Gastroesophageal sphincter (tissue), 4 donors: ENCODE measurements around the gene PPP1R37. TPM values are rescaled to one million over a fixed set of nuclear protein-coding genes. Genes with fewer than 3 reads are reported as not detected.

ENCODE experiments used
- ATAC-seq: fragments of 150-250 bp; one replicate; pipeline ENCODE4 v1.9.1; 2016; ENCODE audit warnings: mild to moderate bottlenecking, moderate library complexity
- H3K27ac ChIP-seq, 4 donors: fragments of 200-600 bp; sonication (generic) in 3 of 4; 1 replicate in 3 of 4; 2 replicates in 1 of 4; pipeline ENCODE4 v1.5.1; 2016 to 2019
- H3K27me3 ChIP-seq: fragments of 200-600 bp; sonication (generic); one replicate; pipeline ENCODE4 v1.5.1; 2019
- H3K36me3 ChIP-seq, 2 donors: fragments of 200-600 bp; sonication (generic); one replicate each; pipeline ENCODE4 v1.5.1; 2019; ENCODE audit warnings: control low read depth in 1 of 2
- H3K4me1 ChIP-seq, 3 donors: fragments of 200-600 bp; sonication (generic); 1 replicate in 2 of 3; 2 replicates in 1 of 3; pipeline ENCODE4 v1.5.1; 2016 to 2019; ENCODE audit warnings: control low read depth in 2 of 3
- H3K4me3 ChIP-seq, 2 donors: fragments of 200-600 bp; sonication (generic); one replicate each; pipeline ENCODE4 v1.5.1; 2019; ENCODE audit warnings: mild to moderate bottlenecking in 1 of 2, moderate library complexity in 1 of 2
- H3K9me3 ChIP-seq, 3 donors: fragments of 200-600 bp; sonication (generic); one replicate each; pipeline ENCODE4 v1.5.1; 2017 to 2019; ENCODE audit warnings: control low read depth in 2 of 3
- EP300 ChIP-seq: sonication (generic); formaldehyde crosslinking; IDR thresholded peaks from one replicate; pipeline ENCODE4 v1.6.1; 2017; ENCODE audit warnings: antibody characterized with exemption, mild to moderate bottlenecking
- POLR2A ChIP-seq, 2 donors: fragments of 450-650 bp; IDR thresholded peaks; one replicate each; pipeline ENCODE4 v1.6.1; 2017; ENCODE audit warnings: antibody characterized with exemption in 2 of 2, mild to moderate bottlenecking in 2 of 2, moderate library complexity in 1 of 2
- POLR2AphosphoS5 ChIP-seq: sonication (generic); formaldehyde crosslinking; IDR thresholded peaks from one replicate; pipeline ENCODE4 v1.6.1; 2017; ENCODE audit warnings: antibody characterized with exemption
- WGBS, 2 donors: methylation state at CpG; one replicate each; pipeline ENCODE4 v1.1.5; 2018; ENCODE audit warnings: low coverage in 1 of 2; 5-methylcytosine and 5-hydroxymethylcytosine counted together
- total RNA-seq, 4 donors: library from RNA; depleted of rRNA; stranded (reverse); fragments of >200 nt; gene quantifications; one replicate each; pipeline ENCODE4 v1.1.0, GENCODE V29; 2016
- TF ChIP-seq, protein P1 (sequence below), 4 experiments: fragments of 200-600 bp in 2 of 4; fragments of 450-650 bp in 2 of 4; sonication (generic) in 1 of 4; IDR thresholded peaks; one replicate each; pipeline ENCODE4 v1.5.1; 2017 to 2019; ENCODE audit warnings: antibody characterized with exemption in 4 of 4, mild to moderate bottlenecking in 2 of 4, moderate library complexity in 2 of 4

Gene PPP1R37
- total RNA-seq, 4 donors from 2014 or later, result 22.6 to 51.4 (median 24.6) TPM

DNA sequence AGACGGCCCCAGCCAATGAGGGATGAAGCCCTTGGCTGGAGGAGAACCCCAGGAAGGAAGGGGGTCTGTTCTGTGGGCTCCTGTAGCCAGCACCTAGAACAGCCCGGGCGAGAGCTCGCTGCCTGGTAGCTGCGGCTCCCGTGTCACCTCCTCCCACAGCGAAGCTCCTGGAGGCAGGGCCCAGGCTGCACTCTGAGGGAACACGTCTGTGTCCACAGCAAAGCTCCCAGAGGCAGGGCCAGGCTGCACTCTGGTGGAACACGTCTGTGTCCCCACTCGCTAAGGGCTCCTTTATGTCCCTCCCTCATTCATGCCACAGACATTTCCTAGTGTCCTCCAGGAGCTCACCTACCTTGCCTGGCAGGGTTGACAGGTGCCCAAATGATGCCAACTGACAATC, 76.6 kb downstream of the PPP1R37 start:
- ATAC-seq, result no peak

GRCh38 chr19:45170146-45171106, 77.4 kb downstream of the PPP1R37 start:
- no peak for ATAC-seq
- no peak overlapping the region for H3K27ac ChIP-seq

More for the DNA sequence above, 76.6 kb downstream of the PPP1R37 start:
- no peak overlapping the region for H3K4me3 ChIP-seq
- 95 to 100% methylated on average over 1 to 4 of the region's 10 CpGs for WGBS, 2 donors
- no peaks in the 10 kb centered on the region for H3K27me3 ChIP-seq
- H3K27ac ChIP-seq, result no peak overlapping the region
- peaks cover 0 to 7% of the 10 kb centered on the region in 2 donors for H3K36me3 ChIP-seq
- TF ChIP-seq POLR2A (IDR thresholded peaks at IDR 0.05), result no peak
- TF ChIP-seq POLR2AphosphoS5, result no peak
- TF ChIP-seq EP300, result no peak
- TF ChIP-seq, protein P1, sequence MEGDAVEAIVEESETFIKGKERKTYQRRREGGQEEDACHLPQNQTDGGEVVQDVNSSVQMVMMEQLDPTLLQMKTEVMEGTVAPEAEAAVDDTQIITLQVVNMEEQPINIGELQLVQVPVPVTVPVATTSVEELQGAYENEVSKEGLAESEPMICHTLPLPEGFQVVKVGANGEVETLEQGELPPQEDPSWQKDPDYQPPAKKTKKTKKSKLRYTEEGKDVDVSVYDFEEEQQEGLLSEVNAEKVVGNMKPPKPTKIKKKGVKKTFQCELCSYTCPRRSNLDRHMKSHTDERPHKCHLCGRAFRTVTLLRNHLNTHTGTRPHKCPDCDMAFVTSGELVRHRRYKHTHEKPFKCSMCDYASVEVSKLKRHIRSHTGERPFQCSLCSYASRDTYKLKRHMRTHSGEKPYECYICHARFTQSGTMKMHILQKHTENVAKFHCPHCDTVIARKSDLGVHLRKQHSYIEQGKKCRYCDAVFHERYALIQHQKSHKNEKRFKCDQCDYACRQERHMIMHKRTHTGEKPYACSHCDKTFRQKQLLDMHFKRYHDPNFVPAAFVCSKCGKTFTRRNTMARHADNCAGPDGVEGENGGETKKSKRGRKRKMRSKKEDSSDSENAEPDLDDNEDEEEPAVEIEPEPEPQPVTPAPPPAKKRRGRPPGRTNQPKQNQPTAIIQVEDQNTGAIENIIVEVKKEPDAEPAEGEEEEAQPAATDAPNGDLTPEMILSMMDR (IDR thresholded peaks at IDR 0.05), result no peak
- peaks cover 0 to 20% (median 0%) of the 10 kb centered on the region in 3 donors for H3K4me1 ChIP-seq
- no peaks in the 10 kb centered on the region for H3K9me3 ChIP-seq

GRCh38 chr19:45171211-45171623, 78.2 kb downstream of the PPP1R37 start:
- ATAC-seq, result peak; percentile 47
- Histone ChIP-seq H3K27ac (no peak overlapping the region), H3K27me3 (no peaks in the 10 kb centered on the region), H3K36me3 (peaks cover 0 to 7% of the 10 kb centered on the region in 2 donors), H3K9me3 (no peaks in the 10 kb centered on the region), H3K4me3 (no peak overlapping the region), H3K4me1 (peaks cover 0 to 13% (median 0%) of the 10 kb centered on the region in 3 donors)
- WGBS, 2 donors, result 35% methylated on average over 5 of the region's 7 CpGs; no CpG with 5 or more reads in 1 of the 2 donors
- TF ChIP-seq, protein P1 (IDR thresholded peaks at IDR 0.05), result no peak
- no peak for TF ChIP-seq EP300
- no peak for TF ChIP-seq POLR2A (IDR thresholded peaks at IDR 0.05)
- TF ChIP-seq POLR2AphosphoS5, result no peak

More at GRCh38 chr19:45170146-45171106, 77.4 kb downstream of the PPP1R37 start:
- Histone ChIP-seq H3K4me1 (peaks cover 0 to 13% (median 0%) of the 10 kb centered on the region in 3 donors), H3K4me3 (no peak overlapping the region), H3K9me3 (no peaks in the 10 kb centered on the region), H3K36me3 (peaks cover 0 to 7% of the 10 kb centered on the region in 2 donors), H3K27me3 (no peaks in the 10 kb centered on the region)
- TF ChIP-seq, protein P1 (IDR thresholded peaks at IDR 0.05), result no peak
- TF ChIP-seq EP300, result no peak
- no peak for TF ChIP-seq POLR2A (IDR thresholded peaks at IDR 0.05)
- TF ChIP-seq POLR2AphosphoS5, result no peak
- WGBS, 2 donors, result 70 to 85% methylated on average over 5 of the region's 21 CpGs

GRCh38 chr19:45172173-45172572, 79.2 kb downstream of the PPP1R37 start:
- TF ChIP-seq POLR2A (IDR thresholded peaks at IDR 0.05) (no peak), EP300 (no peak), POLR2AphosphoS5 (no peak)
- TF ChIP-seq, protein P1 (IDR thresholded peaks at IDR 0.05), result no peak
- Histone ChIP-seq H3K27me3 (no peaks in the 10 kb centered on the region), H3K27ac (peak overlapping the region in 1 of 4 donors; percentile 15), H3K9me3 (no peaks in the 10 kb centered on the region), H3K4me1 (peaks cover 0 to 19% (median 2%) of the 10 kb centered on the region in 3 donors), H3K36me3 (peaks cover 0 to 7% of the 10 kb centered on the region in 2 donors), H3K4me3 (no peak overlapping the region)
- 40% methylated on average over 1 of the region's 4 CpGs; no CpG with 5 or more reads in 1 of the 2 donors for WGBS, 2 donors
- ATAC-seq, result no peak
